ENCODE measurements around the gene LYPD4. TPM values are rescaled to one million over a fixed set of nuclear protein-coding genes. Genes with fewer than 3 reads are reported as not detected.

Gene LYPD4
- total RNA-seq, 1 experiment from 2014 or later: not detected

DNA sequence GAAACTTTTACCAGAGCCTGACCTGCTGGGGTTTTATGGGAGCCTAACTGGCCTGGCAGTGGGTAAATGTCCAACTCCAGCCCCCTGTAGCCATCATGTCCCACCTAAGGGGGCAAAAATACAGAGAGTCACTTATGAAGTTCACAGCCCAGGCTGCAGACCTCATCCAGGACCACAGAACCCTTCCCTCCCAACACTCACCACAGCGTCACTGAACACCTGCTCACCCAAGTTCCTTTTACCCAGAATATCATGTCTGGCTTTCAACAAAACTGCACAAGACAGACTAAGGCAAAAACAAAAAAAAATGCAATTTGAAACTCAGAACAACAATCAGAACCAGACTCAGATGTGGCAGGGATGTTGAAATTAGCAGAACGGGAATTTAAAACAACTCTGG is 41.7 kb downstream of the LYPD4 start (continued):
- TF ChIP-seq GABPB1 (CRISPR knock-in tag; IDR thresholded peaks at IDR 0.05) (no peak), PRRX2 (CRISPR knock-in tag; IDR thresholded peaks at IDR 0.05) (no peak), JAZF1 (CRISPR knock-in tag; IDR thresholded peaks at IDR 0.05) (no peak)
- TF ChIP-seq, protein P1, sequence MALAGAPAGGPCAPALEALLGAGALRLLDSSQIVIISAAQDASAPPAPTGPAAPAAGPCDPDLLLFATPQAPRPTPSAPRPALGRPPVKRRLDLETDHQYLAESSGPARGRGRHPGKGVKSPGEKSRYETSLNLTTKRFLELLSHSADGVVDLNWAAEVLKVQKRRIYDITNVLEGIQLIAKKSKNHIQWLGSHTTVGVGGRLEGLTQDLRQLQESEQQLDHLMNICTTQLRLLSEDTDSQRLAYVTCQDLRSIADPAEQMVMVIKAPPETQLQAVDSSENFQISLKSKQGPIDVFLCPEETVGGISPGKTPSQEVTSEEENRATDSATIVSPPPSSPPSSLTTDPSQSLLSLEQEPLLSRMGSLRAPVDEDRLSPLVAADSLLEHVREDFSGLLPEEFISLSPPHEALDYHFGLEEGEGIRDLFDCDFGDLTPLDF (CRISPR knock-in tag; IDR thresholded peaks at IDR 0.05): no peak
- TF ChIP-seq, protein P2, sequence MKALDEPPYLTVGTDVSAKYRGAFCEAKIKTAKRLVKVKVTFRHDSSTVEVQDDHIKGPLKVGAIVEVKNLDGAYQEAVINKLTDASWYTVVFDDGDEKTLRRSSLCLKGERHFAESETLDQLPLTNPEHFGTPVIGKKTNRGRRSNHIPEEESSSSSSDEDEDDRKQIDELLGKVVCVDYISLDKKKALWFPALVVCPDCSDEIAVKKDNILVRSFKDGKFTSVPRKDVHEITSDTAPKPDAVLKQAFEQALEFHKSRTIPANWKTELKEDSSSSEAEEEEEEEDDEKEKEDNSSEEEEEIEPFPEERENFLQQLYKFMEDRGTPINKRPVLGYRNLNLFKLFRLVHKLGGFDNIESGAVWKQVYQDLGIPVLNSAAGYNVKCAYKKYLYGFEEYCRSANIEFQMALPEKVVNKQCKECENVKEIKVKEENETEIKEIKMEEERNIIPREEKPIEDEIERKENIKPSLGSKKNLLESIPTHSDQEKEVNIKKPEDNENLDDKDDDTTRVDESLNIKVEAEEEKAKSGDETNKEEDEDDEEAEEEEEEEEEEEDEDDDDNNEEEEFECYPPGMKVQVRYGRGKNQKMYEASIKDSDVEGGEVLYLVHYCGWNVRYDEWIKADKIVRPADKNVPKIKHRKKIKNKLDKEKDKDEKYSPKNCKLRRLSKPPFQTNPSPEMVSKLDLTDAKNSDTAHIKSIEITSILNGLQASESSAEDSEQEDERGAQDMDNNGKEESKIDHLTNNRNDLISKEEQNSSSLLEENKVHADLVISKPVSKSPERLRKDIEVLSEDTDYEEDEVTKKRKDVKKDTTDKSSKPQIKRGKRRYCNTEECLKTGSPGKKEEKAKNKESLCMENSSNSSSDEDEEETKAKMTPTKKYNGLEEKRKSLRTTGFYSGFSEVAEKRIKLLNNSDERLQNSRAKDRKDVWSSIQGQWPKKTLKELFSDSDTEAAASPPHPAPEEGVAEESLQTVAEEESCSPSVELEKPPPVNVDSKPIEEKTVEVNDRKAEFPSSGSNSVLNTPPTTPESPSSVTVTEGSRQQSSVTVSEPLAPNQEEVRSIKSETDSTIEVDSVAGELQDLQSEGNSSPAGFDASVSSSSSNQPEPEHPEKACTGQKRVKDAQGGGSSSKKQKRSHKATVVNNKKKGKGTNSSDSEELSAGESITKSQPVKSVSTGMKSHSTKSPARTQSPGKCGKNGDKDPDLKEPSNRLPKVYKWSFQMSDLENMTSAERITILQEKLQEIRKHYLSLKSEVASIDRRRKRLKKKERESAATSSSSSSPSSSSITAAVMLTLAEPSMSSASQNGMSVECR (CRISPR knock-in tag; IDR thresholded peaks at IDR 0.05; ENCODE audit: borderline replicate concordance): no peak

DNA sequence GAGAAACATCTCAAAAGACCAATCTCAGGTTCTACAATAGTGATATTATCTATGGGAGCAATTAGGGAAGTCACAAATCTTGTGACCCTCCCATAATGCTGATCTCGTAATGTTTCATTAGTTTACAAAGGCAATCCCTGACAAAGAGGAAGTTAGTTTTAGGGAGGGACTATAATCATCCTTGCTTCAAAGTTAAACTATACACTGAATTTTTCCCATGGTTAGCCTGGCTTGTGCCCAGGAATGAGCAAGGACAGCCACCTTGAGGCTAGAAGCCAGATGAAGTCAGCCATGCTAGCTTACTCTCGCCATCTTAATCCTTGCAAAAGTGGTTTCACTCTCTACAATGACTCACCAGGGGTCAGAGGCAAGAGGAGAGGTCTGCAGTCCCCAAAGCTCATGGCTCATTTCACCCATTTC is 42.7 kb downstream of the LYPD4 start:
- DNase-seq (ENCODE audit: low spot score) (no peak), ATAC-seq (no peak)
- H3K27me3 Mint-ChIP-seq (ENCODE audit: low read depth): no peaks in the 10 kb centered on the region; the same call in 1 of the 2 replicates
- peaks cover 7% of the 10 kb centered on the region for H3K4me1 Mint-ChIP-seq
- peaks cover 12% of the 10 kb centered on the region for H3K9me3 Mint-ChIP-seq
- no peak for TF ChIP-seq ZNF416 (CRISPR knock-in tag; IDR thresholded peaks at IDR 0.05)
- ChIA-PET POLR2A (interaction anchor here (0.6 kb wide), 1 partner anchor 506 kb away, joined by 4 read pairs; no protein-coding TSS in a partner anchor), CTCF (interaction anchor here (1.3 to 3.3 kb wide), 3 partner anchors 8 to 95 kb away, joined by 6 to 23 read pairs (median 9); no protein-coding TSS in a partner anchor)
- H3K27ac Mint-ChIP-seq: no peak overlapping the region
- no peak overlapping the region for H3K4me3 Mint-ChIP-seq
- no peaks in the 10 kb centered on the region for H3K36me3 Mint-ChIP-seq

DNA sequence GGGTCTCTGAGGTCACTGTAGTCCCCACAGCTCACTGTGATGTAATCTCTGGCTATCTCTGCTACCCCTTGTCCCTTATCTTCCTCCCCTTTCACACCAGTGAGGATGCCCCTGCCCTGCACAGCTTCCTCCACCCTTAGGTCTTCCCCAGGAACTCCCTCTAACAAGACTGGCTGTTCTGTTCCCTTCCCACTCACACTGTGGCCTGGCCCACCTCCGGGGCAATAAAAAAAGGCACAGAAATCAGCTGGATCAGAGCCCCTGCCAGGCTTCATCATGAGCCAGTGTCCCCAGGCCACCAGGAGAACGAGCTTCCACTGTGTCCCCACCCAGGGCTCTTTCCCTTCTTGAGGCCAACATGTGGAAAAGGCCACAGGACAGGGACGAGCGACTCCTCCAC is 43.5 kb downstream of the LYPD4 start:
- ChIA-PET POLR2A (no interaction called here), CTCF (interaction anchor here (2.7 kb wide), 1 partner anchor 94 kb away, joined by 9 read pairs; no protein-coding TSS in a partner anchor)
- Mint-ChIP-seq H3K4me3 (no peak overlapping the region), H3K27me3 (ENCODE audit: low read depth) (no peaks in the 10 kb centered on the region; the same call in 1 of the 2 replicates), H3K4me1 (peaks cover 7% of the 10 kb centered on the region), H3K36me3 (no peaks in the 10 kb centered on the region), H3K27ac (no peak overlapping the region), H3K9me3 (peaks cover 12% of the 10 kb centered on the region)
- DNase-seq (ENCODE audit: low spot score): no peak
- ATAC-seq: no peak
- TF ChIP-seq, protein P3, sequence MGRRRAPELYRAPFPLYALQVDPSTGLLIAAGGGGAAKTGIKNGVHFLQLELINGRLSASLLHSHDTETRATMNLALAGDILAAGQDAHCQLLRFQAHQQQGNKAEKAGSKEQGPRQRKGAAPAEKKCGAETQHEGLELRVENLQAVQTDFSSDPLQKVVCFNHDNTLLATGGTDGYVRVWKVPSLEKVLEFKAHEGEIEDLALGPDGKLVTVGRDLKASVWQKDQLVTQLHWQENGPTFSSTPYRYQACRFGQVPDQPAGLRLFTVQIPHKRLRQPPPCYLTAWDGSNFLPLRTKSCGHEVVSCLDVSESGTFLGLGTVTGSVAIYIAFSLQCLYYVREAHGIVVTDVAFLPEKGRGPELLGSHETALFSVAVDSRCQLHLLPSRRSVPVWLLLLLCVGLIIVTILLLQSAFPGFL (CRISPR knock-in tag; IDR thresholded peaks at IDR 0.05; ENCODE audit: borderline replicate concordance): no peak
- TF ChIP-seq NFE2L1 (CRISPR knock-in tag; IDR thresholded peaks at IDR 0.05) (no peak), FOXP1 (CRISPR knock-in tag; IDR thresholded peaks at IDR 0.05; ENCODE audit: borderline replicate concordance) (no peak), EMX1 (CRISPR knock-in tag; IDR thresholded peaks at IDR 0.05) (no peak), MXD4 (CRISPR knock-in tag; IDR thresholded peaks at IDR 0.05; ENCODE audit: borderline replicate concordance) (no peak), TEAD1 (CRISPR knock-in tag; IDR thresholded peaks at IDR 0.05) (no peak), SMAD3 (CRISPR knock-in tag; IDR thresholded peaks at IDR 0.05; ENCODE audit: borderline replicate concordance) (no peak)
- TF ChIP-seq, protein P4, sequence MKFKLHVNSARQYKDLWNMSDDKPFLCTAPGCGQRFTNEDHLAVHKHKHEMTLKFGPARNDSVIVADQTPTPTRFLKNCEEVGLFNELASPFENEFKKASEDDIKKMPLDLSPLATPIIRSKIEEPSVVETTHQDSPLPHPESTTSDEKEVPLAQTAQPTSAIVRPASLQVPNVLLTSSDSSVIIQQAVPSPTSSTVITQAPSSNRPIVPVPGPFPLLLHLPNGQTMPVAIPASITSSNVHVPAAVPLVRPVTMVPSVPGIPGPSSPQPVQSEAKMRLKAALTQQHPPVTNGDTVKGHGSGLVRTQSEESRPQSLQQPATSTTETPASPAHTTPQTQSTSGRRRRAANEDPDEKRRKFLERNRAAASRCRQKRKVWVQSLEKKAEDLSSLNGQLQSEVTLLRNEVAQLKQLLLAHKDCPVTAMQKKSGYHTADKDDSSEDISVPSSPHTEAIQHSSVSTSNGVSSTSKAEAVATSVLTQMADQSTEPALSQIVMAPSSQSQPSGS (CRISPR knock-in tag; IDR thresholded peaks at IDR 0.05; ENCODE audit: borderline replicate concordance, low read depth): no peak
- TF ChIP-seq, protein P5, sequence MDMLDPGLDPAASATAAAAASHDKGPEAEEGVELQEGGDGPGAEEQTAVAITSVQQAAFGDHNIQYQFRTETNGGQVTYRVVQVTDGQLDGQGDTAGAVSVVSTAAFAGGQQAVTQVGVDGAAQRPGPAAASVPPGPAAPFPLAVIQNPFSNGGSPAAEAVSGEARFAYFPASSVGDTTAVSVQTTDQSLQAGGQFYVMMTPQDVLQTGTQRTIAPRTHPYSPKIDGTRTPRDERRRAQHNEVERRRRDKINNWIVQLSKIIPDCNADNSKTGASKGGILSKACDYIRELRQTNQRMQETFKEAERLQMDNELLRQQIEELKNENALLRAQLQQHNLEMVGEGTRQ (CRISPR knock-in tag; IDR thresholded peaks at IDR 0.05): no peak
- TF ChIP-seq, protein P6, sequence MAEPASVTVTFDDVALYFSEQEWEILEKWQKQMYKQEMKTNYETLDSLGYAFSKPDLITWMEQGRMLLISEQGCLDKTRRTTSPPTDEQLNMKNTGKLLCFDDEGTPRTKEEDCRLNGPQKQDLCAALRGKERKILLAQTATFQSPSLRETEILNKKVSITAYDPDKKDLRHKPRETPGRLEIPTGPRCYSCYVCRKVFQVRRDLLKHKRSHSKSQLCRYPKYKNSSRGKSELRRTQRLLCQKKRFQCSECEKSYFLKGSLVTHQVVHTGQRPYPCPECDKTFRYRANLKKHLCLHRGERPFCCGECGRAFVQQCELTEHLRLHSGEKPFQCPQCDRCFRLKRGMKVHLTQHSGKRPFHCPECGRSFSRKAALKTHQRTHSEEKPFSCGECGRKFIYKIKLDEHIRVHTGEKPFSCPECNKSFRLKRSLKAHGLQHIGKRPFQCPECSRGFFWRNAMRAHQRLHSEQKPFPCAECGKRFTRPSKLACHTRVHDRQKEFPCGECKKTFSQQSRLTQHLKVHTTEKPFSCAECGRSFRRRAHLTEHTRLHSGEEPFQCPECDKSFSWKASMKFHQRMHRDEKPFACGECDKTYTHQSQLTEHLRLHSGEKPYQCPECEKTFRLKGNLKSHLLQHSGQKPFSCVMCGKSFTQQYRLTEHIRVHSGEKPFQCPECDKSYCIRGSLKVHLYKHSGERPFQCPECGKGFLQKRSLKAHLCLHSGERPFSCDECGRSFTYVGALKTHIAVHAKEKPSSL (CRISPR knock-in tag; conservative IDR thresholded peaks at IDR 0.05): no peak
- TF ChIP-seq, protein P7, sequence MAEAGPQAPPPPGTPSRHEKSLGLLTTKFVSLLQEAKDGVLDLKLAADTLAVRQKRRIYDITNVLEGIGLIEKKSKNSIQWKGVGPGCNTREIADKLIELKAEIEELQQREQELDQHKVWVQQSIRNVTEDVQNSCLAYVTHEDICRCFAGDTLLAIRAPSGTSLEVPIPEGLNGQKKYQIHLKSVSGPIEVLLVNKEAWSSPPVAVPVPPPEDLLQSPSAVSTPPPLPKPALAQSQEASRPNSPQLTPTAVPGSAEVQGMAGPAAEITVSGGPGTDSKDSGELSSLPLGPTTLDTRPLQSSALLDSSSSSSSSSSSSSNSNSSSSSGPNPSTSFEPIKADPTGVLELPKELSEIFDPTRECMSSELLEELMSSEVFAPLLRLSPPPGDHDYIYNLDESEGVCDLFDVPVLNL (CRISPR knock-in tag; IDR thresholded peaks at IDR 0.05; ENCODE audit: borderline replicate concordance, low read depth): no peak
- TF ChIP-seq, protein P8, sequence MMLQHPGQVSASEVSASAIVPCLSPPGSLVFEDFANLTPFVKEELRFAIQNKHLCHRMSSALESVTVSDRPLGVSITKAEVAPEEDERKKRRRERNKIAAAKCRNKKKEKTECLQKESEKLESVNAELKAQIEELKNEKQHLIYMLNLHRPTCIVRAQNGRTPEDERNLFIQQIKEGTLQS (CRISPR knock-in tag; conservative IDR thresholded peaks at IDR 0.05): no peak
- TF ChIP-seq, protein P1 (CRISPR knock-in tag; IDR thresholded peaks at IDR 0.05): no peak

Data from WTC11 (cell line).